GM23248 (cell line): ENCODE data around the gene PLAAT3.

Source experiments
- EZH2 ChIP-seq: fragments of 200-600 bp; sonication (generic); IDR thresholded peaks from 2 replicates; pipeline ENCODE4 v1.6.1; 2018; ENCODE audit warnings: antibody characterized with exemption, mild to moderate bottlenecking; ENCODE audit not compliant: insufficient read depth, poor library complexity, severe bottlenecking
- EZH2phosphoT487 ChIP-seq: fragments of 200-600 bp; sonication (generic); IDR thresholded peaks from 2 replicates; pipeline ENCODE4 v1.6.1; 2018; ENCODE audit warnings: antibody characterized with exemption, moderate library complexity, mild to moderate bottlenecking, low read depth; ENCODE audit not compliant: insufficient read depth

- TF ChIP-seq EZH2phosphoT487 (no peak), EZH2 (no peak)
These were observed 42.1 kb downstream of the PLAAT3 start for GRCh38 chr11:63572026-63572688.
